GM12878 (cell line): ENCODE results near the gene SUGP2. TPM values are rescaled to one million over a fixed set of nuclear protein-coding genes. Genes with fewer than 3 reads are reported as not detected.

Source experiments
- ATAC-seq: fragments of 200-7000 bp; cut with Tn5 transposase; 3 replicates; pipeline ENCODE4 v1.9.1; 2020; ENCODE audit warnings: mild to moderate bottlenecking, moderate library complexity
- BruUV-seq: library from RNA; stranded (reverse); fragments of 400-500 nt; replicated peaks from 2 replicates; lab custom pipeline; 2021; lab: Mats Ljungman, UMichigan
- CTCF ChIA-PET: fragments of 300-600 bp; sonication (Branson Sonifier 250); formaldehyde crosslinking; extraction: SDS; loops from one replicate; lab custom pipeline; 2021; ENCODE audit warnings: inconsistent platforms; lab: Yijun Ruan, JAX
- POLR2A ChIA-PET: fragments of 350-600 bp; formaldehyde crosslinking; extraction: SDS; loops from one replicate; lab custom pipeline; 2021; ENCODE audit warnings: inconsistent platforms; lab: Charles Lee
- RAD21 ChIA-PET: fragments of 300-600 bp; sonication (Branson Sonifier 250); formaldehyde crosslinking; loops from one replicate; lab custom pipeline; 2023; ENCODE audit warnings: antibody characterized with exemption; ENCODE audit not compliant: unreplicated experiment; lab: Charles Lee
- SMC1A ChIA-PET: fragments of 300-600 bp; sonication (Branson Sonifier 250); formaldehyde crosslinking; loops from one replicate; lab custom pipeline; 2023; ENCODE audit not compliant: unreplicated experiment, uncharacterized antibody; lab: Charles Lee
- DNase-seq: peaks from one replicate; pipeline ENCODE4 v3.0.0-alpha.2; 2011; ENCODE audit warnings: low read depth, low spot score
- FAIRE-seq: peaks from 3 replicates; lab custom pipeline; 2011; peaks lifted over from hg19 to GRCh38; lab: Jason Lieb, UNC
- H2AFZ ChIP-seq: 2 replicates; pipeline ENCODE4 v1.6.0; 2011; ENCODE audit warnings: low read depth, low read length, control low read depth; ENCODE audit not compliant: control insufficient read depth
- H3K27ac ChIP-seq: 2 replicates; pipeline ENCODE4 v1.5.1; 2011; ENCODE audit warnings: control low read depth; ENCODE audit not compliant: control insufficient read depth, insufficient read depth
- H3K27me3 ChIP-seq, 2 experiments: replicated peaks in 1 of 2; 2 replicates each; pipeline versions ENCODE4 v1.6.0 to v1.6.1; 2011; ENCODE audit warnings: low read length in 1 of 2; ENCODE audit not compliant: control insufficient read depth in 2 of 2, insufficient read depth in 2 of 2
- H3K36me3 ChIP-seq, 2 experiments: 2 replicates each; pipeline ENCODE4 v1.5.1; 2011; ENCODE audit warnings: low read length in 1 of 2; ENCODE audit not compliant: control insufficient read depth in 2 of 2, insufficient read depth in 2 of 2
- H3K4me1 ChIP-seq: 2 replicates; pipeline ENCODE4 v1.6.1; 2011; ENCODE audit warnings: mild to moderate bottlenecking, low read length, moderate library complexity, mixed read lengths; ENCODE audit not compliant: control insufficient read depth, insufficient read depth
- H3K4me2 ChIP-seq: 2 replicates; pipeline ENCODE4 v1.6.0; 2011; ENCODE audit warnings: control low read depth; ENCODE audit not compliant: control insufficient read depth, insufficient read depth
- H3K4me3 ChIP-seq: fragments of 200-600 bp; sonication (generic); 2 replicates; pipeline ENCODE4 v1.5.1; 2016
- H3K79me2 ChIP-seq: 2 replicates; pipeline ENCODE4 v1.6.0; 2011; ENCODE audit warnings: low read length; ENCODE audit not compliant: control insufficient read depth, insufficient read depth
- H3K9ac ChIP-seq: 2 replicates; pipeline ENCODE4 v1.8.0; 2011; ENCODE audit warnings: low read length, control low read depth, mixed read lengths; ENCODE audit not compliant: control insufficient read depth, insufficient read depth
- H3K9me3 ChIP-seq: replicated peaks from 3 replicates; pipeline ENCODE4 v1.5.1; 2011; ENCODE audit warnings: mild to moderate bottlenecking, low read length; ENCODE audit not compliant: control insufficient read depth, insufficient read depth
- H4K20me1 ChIP-seq: 2 replicates; pipeline ENCODE4 v1.6.0; 2011; ENCODE audit not compliant: control insufficient read depth, insufficient read depth
- FOXM1 ChIP-seq: IDR thresholded peaks from 2 replicates; pipeline ENCODE4 v1.6.1; 2012; ENCODE audit warnings: low read depth, mild to moderate bottlenecking, inconsistent platforms, low read length, moderate library complexity
- NFYB ChIP-seq: IDR thresholded peaks from 2 replicates; pipeline ENCODE4 v1.6.1; 2011; ENCODE audit warnings: low read depth, mild to moderate bottlenecking, low read length, improper control_type of control experiment, moderate library complexity; ENCODE audit not compliant: insufficient read depth
- SIN3A ChIP-seq: IDR thresholded peaks from 2 replicates; pipeline ENCODE4 v1.6.1; 2012; ENCODE audit warnings: low read depth, low read length, improper control_type of control experiment
- TCF12 ChIP-seq: IDR thresholded peaks from 2 replicates; pipeline ENCODE4 v1.6.1; 2011; ENCODE audit warnings: low read depth, mild to moderate bottlenecking, low read length
- WGBS: methylation state at CpG from one replicate; pipeline ENCODE4 v1.1.6; 2016; ENCODE audit warnings: low lambda C conversion rate; ENCODE audit not compliant: insufficient replicate concordance, insufficient coverage; ENCODE audit errors: missing lambda C conversion rate; 5-methylcytosine and 5-hydroxymethylcytosine counted together
- in situ Hi-C: fragments of 300-500 bp; cut with MboI; formaldehyde crosslinking; loops from 9 replicates; pipeline ENCODE4 v1.14.3; 2018; ENCODE audit warnings: mixed read lengths
- intact Hi-C: fragments of 100-400 bp; cut with micrococcal nuclease; formaldehyde crosslinking; loops from one replicate; pipeline ENCODE4 v1.14.2; 2022; ENCODE audit not compliant: unreplicated experiment
- polyA plus RNA-seq, 11 experiments: library from polyadenylated mRNA; depleted of rRNA in 4 of 11; unstranded in 6 of 11; stranded (reverse) in 5 of 11; fragments of >200 nt; fragmentation: Nextera tagmentation in 4 of 11; fragmentation: Illumina TruSeq in 1 of 11; extraction: Ambion mirVana in 4 of 11; extraction: Trizol in 1 of 11; gene quantifications; 1 replicate in 1 of 11; 2 replicates in 10 of 11; pipeline versions ENCODE4 v1.2.1 to v1.2.3, GENCODE V29; 2011 to 2016; ENCODE audit warnings: inconsistent platforms in 2 of 11, missing spikeins in 2 of 11, low read depth in 1 of 11
- total RNA-seq, 4 experiments: library from RNA; depleted of rRNA in 3 of 4; stranded (reverse); fragments of >200 nt in 3 of 4; fragmentation: Illumina TruSeq in 1 of 4; extraction: Trizol in 1 of 4; gene quantifications; 2 replicates each; pipeline versions ENCODE4 v1.2.1 to v1.2.3, GENCODE V29; 2013 to 2021
- TF ChIP-seq, protein P1 (sequence below): fragments of 450-650 bp; IDR thresholded peaks from 2 replicates; pipeline ENCODE4 v1.6.1; 2018; ENCODE audit warnings: borderline replicate concordance, mild to moderate bottlenecking; ENCODE audit not compliant: partially characterized antibody

Gene SUGP2
- total and polyA plus RNA-seq, 10 of the 15 experiments (the other 5 are each of a cell fraction or from before 2014, with no cell fraction given), result 15.0 to 120 (median 57.2) TPM

DNA sequence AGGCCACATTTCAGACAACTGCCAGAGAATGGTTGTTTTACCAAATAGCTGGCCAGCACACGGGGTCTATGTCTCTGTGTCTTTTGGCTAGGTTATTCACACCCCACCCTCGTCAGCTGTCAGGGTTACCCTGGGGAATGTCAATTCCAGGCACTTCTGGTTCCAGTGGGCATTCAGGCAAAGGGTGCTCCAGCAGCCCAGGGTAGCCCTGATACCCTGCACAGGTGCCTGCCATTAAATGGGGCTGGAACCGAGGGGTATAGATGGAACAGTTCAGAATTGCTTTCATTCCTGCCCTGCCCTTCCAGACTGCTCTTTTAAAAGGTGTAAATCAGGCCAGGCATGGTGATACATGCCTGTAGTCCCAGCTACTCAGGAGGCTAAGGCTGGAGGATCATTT is 49.1 kb downstream of the SUGP2 start:
- ChIA-PET POLR2A (no interaction called here), CTCF (no interaction called here), SMC1A (no interaction called here), RAD21 (interaction anchor here (0.8 kb wide), 1 partner anchor 33 kb away, joined by 3 read pairs; no protein-coding TSS in a partner anchor)
- Histone ChIP-seq H3K9ac (no peak overlapping the region), H4K20me1 (no peaks in the 10 kb centered on the region), H3K27ac (no peak overlapping the region), H3K4me2 (no peak overlapping the region), H3K79me2 (no peaks in the 10 kb centered on the region), H3K4me1 (no peaks in the 10 kb centered on the region), H3K36me3 (no peaks in the 10 kb centered on the region), H3K27me3 (peaks cover 0 to 4% of the 10 kb centered on the region in 2 experiments; a peak in 2 of 4 replicates), H3K9me3 (no peaks in the 10 kb centered on the region), H3K4me3 (no peak overlapping the region), H2AFZ (no peak overlapping the region)
- BruUV-seq, result no TSS peak
- DNase-seq, result no peak
- intact Hi-C loops, result no loop called here
- no peak for FAIRE-seq
- WGBS, result 10% methylated on average over 3 of the region's 3 CpGs
- ATAC-seq, result no peak
- in situ Hi-C loops, result no loop called here
- TF ChIP-seq SIN3A (no peak), FOXM1 (no peak), TCF12 (no peak), NFYB (no peak)
- TF ChIP-seq, protein P1, sequence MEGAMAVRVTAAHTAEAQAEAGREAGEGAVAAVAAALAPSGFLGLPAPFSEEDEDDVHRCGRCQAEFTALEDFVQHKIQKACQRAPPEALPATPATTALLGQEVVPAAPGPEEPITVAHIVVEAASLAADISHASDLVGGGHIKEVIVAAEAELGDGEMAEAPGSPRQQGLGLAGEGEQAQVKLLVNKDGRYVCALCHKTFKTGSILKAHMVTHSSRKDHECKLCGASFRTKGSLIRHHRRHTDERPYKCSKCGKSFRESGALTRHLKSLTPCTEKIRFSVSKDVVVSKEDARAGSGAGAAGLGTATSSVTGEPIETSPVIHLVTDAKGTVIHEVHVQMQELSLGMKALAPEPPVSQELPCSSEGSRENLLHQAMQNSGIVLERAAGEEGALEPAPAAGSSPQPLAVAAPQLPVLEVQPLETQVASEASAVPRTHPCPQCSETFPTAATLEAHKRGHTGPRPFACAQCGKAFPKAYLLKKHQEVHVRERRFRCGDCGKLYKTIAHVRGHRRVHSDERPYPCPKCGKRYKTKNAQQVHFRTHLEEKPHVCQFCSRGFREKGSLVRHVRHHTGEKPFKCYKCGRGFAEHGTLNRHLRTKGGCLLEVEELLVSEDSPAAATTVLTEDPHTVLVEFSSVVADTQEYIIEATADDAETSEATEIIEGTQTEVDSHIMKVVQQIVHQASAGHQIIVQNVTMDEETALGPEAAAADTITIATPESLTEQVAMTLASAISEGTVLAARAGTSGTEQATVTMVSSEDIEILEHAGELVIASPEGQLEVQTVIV, result no peak
- TF ChIP-seq, all 136 proteins: peak for 0
